ENCODE results near the gene IBA57.

IBA57 gene

DNA sequence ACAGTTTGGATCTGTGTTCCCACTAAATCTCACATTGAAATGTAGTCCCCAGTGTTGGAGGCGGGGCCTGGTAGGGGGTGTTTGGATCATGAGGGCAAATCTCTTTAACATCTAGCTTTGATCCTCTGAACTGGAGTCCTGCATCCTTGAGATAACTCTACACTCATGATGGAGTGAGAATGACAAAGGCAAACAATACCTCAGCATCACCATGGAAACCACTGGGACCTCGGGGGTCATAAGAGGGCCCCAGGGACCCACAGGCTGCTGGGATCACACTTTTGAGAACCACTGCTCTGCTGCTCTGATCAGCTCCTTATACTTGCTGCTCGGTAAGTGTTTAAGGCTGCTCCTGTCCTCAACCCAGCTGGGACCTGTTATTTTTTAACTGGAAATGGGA, 28.8 kb downstream of the IBA57 start:
- TF ChIP-seq TAF1 (IDR thresholded peaks at IDR 0.05; ENCODE audit: borderline replicate concordance, insufficient read depth, low read length) = no peak
- TF ChIP-seq, protein P1, sequence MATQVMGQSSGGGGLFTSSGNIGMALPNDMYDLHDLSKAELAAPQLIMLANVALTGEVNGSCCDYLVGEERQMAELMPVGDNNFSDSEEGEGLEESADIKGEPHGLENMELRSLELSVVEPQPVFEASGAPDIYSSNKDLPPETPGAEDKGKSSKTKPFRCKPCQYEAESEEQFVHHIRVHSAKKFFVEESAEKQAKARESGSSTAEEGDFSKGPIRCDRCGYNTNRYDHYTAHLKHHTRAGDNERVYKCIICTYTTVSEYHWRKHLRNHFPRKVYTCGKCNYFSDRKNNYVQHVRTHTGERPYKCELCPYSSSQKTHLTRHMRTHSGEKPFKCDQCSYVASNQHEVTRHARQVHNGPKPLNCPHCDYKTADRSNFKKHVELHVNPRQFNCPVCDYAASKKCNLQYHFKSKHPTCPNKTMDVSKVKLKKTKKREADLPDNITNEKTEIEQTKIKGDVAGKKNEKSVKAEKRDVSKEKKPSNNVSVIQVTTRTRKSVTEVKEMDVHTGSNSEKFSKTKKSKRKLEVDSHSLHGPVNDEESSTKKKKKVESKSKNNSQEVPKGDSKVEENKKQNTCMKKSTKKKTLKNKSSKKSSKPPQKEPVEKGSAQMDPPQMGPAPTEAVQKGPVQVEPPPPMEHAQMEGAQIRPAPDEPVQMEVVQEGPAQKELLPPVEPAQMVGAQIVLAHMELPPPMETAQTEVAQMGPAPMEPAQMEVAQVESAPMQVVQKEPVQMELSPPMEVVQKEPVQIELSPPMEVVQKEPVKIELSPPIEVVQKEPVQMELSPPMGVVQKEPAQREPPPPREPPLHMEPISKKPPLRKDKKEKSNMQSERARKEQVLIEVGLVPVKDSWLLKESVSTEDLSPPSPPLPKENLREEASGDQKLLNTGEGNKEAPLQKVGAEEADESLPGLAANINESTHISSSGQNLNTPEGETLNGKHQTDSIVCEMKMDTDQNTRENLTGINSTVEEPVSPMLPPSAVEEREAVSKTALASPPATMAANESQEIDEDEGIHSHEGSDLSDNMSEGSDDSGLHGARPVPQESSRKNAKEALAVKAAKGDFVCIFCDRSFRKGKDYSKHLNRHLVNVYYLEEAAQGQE (IDR thresholded peaks at IDR 0.05; ENCODE audit: insufficient read depth in 1 of 2, low read depth in 2 of 2, low read length in 2 of 2) = no peak
- no peak for TF ChIP-seq POLR2AphosphoS5 (IDR thresholded peaks at IDR 0.05; ENCODE audit: low read depth, low read length)
- TF ChIP-seq SIN3A (IDR thresholded peaks at IDR 0.05; ENCODE audit: borderline replicate concordance, insufficient read depth, low read length) = no peak
- TF ChIP-seq FOXP2 (optimal IDR thresholded peaks at IDR 0.05; ENCODE audit: borderline replicate concordance, extremely low read depth, extremely low read length, insufficient read depth) = no peak

- no peak for TF ChIP-seq SIN3A (IDR thresholded peaks at IDR 0.05; ENCODE audit: borderline replicate concordance, insufficient read depth, low read length)
These were observed 29.6 kb downstream of the IBA57 start for GRCh38 chr1:228194921-228195812.

GRCh38 chr1:228197555-228198147, 32.0 kb downstream of the IBA57 start:
- TF ChIP-seq POLR2AphosphoS5 (IDR thresholded peaks at IDR 0.05; ENCODE audit: low read depth, low read length) (no peak), FOXP2 (optimal IDR thresholded peaks at IDR 0.05; ENCODE audit: borderline replicate concordance, extremely low read depth, extremely low read length, insufficient read depth) (no peak), SIN3A (IDR thresholded peaks at IDR 0.05; ENCODE audit: borderline replicate concordance, insufficient read depth, low read length) (no peak), TAF1 (IDR thresholded peaks at IDR 0.05; ENCODE audit: borderline replicate concordance, insufficient read depth, low read length) (no peak)
- TF ChIP-seq, protein P1 (IDR thresholded peaks at IDR 0.05; ENCODE audit: insufficient read depth in 1 of 2, low read depth in 2 of 2, low read length in 2 of 2) = no peak

DNA sequence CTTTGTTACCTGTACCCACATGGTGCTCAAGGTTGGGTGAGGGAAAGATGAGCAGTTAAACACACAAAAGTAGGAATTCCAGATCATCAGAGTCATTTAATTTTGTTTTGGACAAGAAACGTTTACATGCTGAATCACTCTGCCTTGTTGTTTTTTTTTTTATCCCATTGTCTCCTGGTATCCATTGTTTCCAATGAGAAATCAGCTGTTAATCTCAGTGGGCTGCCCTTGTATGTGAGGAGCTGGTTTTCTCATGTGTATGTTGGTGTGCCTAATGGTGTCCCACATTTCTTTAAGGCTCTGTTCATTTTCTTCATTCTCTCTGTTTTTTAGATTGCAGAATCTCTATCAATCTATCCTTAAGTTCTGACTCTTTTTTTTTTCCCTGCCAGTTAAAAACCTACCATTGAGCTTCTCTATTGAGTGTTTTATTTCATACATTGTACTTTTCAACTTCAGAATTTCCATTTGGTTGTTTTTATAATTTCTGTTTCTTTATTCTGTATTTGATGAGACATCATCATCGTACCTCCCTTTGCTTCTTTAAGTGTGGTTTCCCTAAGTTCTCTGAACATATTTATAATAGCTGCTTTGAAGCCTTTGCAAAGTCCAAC, 33.5 kb downstream of the IBA57 start:
- no peak for TF ChIP-seq FOXP2 (optimal IDR thresholded peaks at IDR 0.05; ENCODE audit: borderline replicate concordance, extremely low read depth, extremely low read length, insufficient read depth)
- no peak for TF ChIP-seq TAF1 (IDR thresholded peaks at IDR 0.05; ENCODE audit: borderline replicate concordance, insufficient read depth, low read length)
- TF ChIP-seq SIN3A (IDR thresholded peaks at IDR 0.05; ENCODE audit: borderline replicate concordance, insufficient read depth, low read length) = no peak
- TF ChIP-seq POLR2AphosphoS5 (IDR thresholded peaks at IDR 0.05; ENCODE audit: low read depth, low read length) = no peak
- TF ChIP-seq, protein P1 (IDR thresholded peaks at IDR 0.05; ENCODE audit: insufficient read depth in 1 of 2, low read depth in 2 of 2, low read length in 2 of 2) = no peak

GRCh38 chr1:228204958-228205357, 39.4 kb downstream of the IBA57 start:
- TF ChIP-seq FOXP2 (optimal IDR thresholded peaks at IDR 0.05; ENCODE audit: borderline replicate concordance, extremely low read depth, extremely low read length, insufficient read depth) (no peak), TAF1 (IDR thresholded peaks at IDR 0.05; ENCODE audit: borderline replicate concordance, insufficient read depth, low read length) (no peak), POLR2AphosphoS5 (IDR thresholded peaks at IDR 0.05; ENCODE audit: low read depth, low read length) (no peak), SIN3A (IDR thresholded peaks at IDR 0.05; ENCODE audit: borderline replicate concordance, insufficient read depth, low read length) (no peak)
- TF ChIP-seq, protein P1 (IDR thresholded peaks at IDR 0.05; ENCODE audit: insufficient read depth in 1 of 2, low read depth in 2 of 2, low read length in 2 of 2) = no peak

All from PFSK-1 (cell line).